LNCaP clone FGC (cell line): ENCODE measurements around the gene RBM23.

Experiments used
- DNase-seq: peaks from one replicate; pipeline ENCODE4 v3.0.0-alpha.2; 2011; ENCODE audit warnings: low read depth
- H3K4me3 ChIP-seq: 2 replicates; pipeline ENCODE4 v1.5.1; 2011; ENCODE audit warnings: mild to moderate bottlenecking, low read depth, low read length, control low read depth
- TF ChIP-seq, protein P1 (sequence below): IDR thresholded peaks from 2 replicates; pipeline ENCODE4 v1.5.1; 2012; ENCODE audit warnings: mild to moderate bottlenecking; ENCODE audit not compliant: control insufficient read depth, insufficient read depth; ENCODE audit errors: extremely low read depth

The RBM23 gene

GRCh38 chr14:22903742-22904087 is 15.2 kb downstream of the RBM23 start:
- DNase-seq = no peak
- TF ChIP-seq, protein P1, sequence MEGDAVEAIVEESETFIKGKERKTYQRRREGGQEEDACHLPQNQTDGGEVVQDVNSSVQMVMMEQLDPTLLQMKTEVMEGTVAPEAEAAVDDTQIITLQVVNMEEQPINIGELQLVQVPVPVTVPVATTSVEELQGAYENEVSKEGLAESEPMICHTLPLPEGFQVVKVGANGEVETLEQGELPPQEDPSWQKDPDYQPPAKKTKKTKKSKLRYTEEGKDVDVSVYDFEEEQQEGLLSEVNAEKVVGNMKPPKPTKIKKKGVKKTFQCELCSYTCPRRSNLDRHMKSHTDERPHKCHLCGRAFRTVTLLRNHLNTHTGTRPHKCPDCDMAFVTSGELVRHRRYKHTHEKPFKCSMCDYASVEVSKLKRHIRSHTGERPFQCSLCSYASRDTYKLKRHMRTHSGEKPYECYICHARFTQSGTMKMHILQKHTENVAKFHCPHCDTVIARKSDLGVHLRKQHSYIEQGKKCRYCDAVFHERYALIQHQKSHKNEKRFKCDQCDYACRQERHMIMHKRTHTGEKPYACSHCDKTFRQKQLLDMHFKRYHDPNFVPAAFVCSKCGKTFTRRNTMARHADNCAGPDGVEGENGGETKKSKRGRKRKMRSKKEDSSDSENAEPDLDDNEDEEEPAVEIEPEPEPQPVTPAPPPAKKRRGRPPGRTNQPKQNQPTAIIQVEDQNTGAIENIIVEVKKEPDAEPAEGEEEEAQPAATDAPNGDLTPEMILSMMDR = no peak
- H3K4me3 ChIP-seq = no peak overlapping the region

DNA sequence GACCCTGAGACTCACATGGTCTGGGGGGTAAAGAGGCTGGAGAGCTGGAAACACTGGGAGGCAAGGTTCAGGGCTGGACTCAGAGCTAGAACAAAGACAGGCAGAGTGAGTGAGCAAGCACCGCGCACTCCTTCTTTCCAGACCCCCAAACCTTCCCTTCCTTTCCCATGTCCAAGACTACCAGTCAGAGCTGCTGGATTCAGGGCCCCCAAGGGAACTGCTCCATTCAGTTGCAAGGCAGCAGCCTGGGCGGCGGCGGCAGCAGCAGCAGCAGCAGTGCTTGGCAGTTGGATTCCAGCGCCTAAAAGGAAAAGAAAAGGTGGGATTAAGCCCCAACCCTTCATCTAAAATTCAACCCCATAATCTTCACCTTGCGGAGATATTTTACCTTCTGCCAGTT is 17.1 kb downstream of the RBM23 start:
- DNase-seq = no peak
- TF ChIP-seq, protein P1 = no peak
- H3K4me3 ChIP-seq = no peak overlapping the region

- DNase-seq = peak; percentile 36
- TF ChIP-seq, protein P1 = peak; percentile 73
- H3K4me3 ChIP-seq = no peak overlapping the region
Measured at GRCh38 chr14:22900081-22900799, 18.7 kb downstream of the RBM23 start.

- H3K4me3 ChIP-seq = no peak overlapping the region
- TF ChIP-seq, protein P1 = no peak
- DNase-seq = no peak
Measured at GRCh38 chr14:22898302-22899090, 20.5 kb downstream of the RBM23 start.

- no peak overlapping the region for H3K4me3 ChIP-seq
- DNase-seq = no peak
- TF ChIP-seq, protein P1 = no peak
Measured at GRCh38 chr14:22897357-22897756, 21.6 kb downstream of the RBM23 start.

DNA sequence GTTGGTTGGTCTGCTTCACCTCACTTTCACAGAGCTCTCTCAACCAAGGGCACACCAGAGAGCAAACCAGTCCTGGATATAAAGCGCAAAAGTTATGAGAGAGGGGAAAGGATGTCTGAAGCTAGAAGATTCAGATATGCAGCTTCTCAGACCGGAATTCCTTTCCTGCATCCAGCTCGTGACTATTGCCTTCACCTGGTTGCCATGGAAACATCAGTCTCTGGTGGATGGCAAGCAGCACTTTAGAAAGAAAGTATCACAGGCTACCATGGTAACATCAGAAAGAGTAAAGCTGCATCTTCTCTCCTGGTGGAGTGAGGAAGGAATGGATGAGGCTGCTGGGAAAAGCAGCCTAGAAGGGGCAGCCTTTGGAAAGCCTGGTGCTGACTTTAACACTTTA is 22.2 kb downstream of the RBM23 start:
- TF ChIP-seq, protein P1 = no peak
- no peak for DNase-seq
- no peak overlapping the region for H3K4me3 ChIP-seq
